OCI-LY1 (cell line): Measurements from ENCODE around the gene TPST2.

ENCODE experiments used
- H2AFZ ChIP-seq: fragments of 200-600 bp; sonication (generic), shearing (Covaris generic); 2 replicates; pipeline ENCODE4 v1.6.0; 2014; ENCODE audit warnings: antibody characterized with exemption, mild to moderate bottlenecking, low read length
- H3F3A ChIP-seq: fragments of 200-600 bp; sonication (generic), shearing (Covaris generic); 2 replicates; pipeline ENCODE4 v1.6.0; 2014; ENCODE audit warnings: mild to moderate bottlenecking, antibody characterized with exemption, low read length, moderate library complexity; ENCODE audit not compliant: insufficient read depth
- H3K27ac ChIP-seq: fragments of 200-600 bp; sonication (generic); 2 replicates; pipeline ENCODE4 v1.5.1; 2014; ENCODE audit warnings: low read length, mixed run types, mild to moderate bottlenecking, low read depth; ENCODE audit not compliant: poor library complexity, severe bottlenecking
- H3K27me3 ChIP-seq: fragments of 200-600 bp; sonication (generic); 2 replicates; pipeline ENCODE4 v1.6.0; 2014; ENCODE audit warnings: antibody characterized with exemption, mild to moderate bottlenecking, low read length, moderate library complexity; ENCODE audit not compliant: insufficient read depth
- H3K36me3 ChIP-seq: fragments of 200-600 bp; sonication (generic); 2 replicates; pipeline ENCODE4 v1.6.1; 2014; ENCODE audit warnings: mild to moderate bottlenecking, antibody characterized with exemption, low read length, moderate library complexity, mixed read lengths; ENCODE audit not compliant: insufficient read depth
- H3K4me1 ChIP-seq: fragments of 200-600 bp; sonication (generic); 2 replicates; pipeline ENCODE4 v1.5.1; 2014; ENCODE audit warnings: mild to moderate bottlenecking, low read length, moderate library complexity; ENCODE audit not compliant: insufficient read depth, severe bottlenecking
- H3K4me2 ChIP-seq: fragments of 200-600 bp; sonication (generic), shearing (Covaris generic); 2 replicates; pipeline ENCODE4 v1.6.1; 2014; ENCODE audit warnings: low read length
- H3K4me3 ChIP-seq: fragments of 200-600 bp; sonication (generic); 2 replicates; pipeline ENCODE4 v1.5.1; 2014; ENCODE audit warnings: low read length, low read depth, mild to moderate bottlenecking, mixed read lengths; ENCODE audit not compliant: poor library complexity, severe bottlenecking
- H3K79me2 ChIP-seq: fragments of 200-600 bp; shearing (Covaris generic); 2 replicates; pipeline ENCODE4 v1.6.1; 2016; ENCODE audit warnings: mixed run types, low read length, mixed read lengths; ENCODE audit not compliant: insufficient read depth
- H3K9ac ChIP-seq: fragments of 200-600 bp; sonication (generic), shearing (Covaris generic); 2 replicates; pipeline ENCODE4 v1.6.1; 2014; ENCODE audit warnings: mild to moderate bottlenecking, low read length, mixed read lengths
- H3K9me2 ChIP-seq: fragments of 200-600 bp; sonication (generic), shearing (Covaris generic); 2 replicates; pipeline ENCODE4 v1.6.1; 2014; ENCODE audit warnings: low read depth, mild to moderate bottlenecking, low read length, mixed read lengths
- H3K9me3 ChIP-seq: fragments of 200-600 bp; shearing (Covaris generic); 2 replicates; pipeline ENCODE4 v1.6.1; 2014; ENCODE audit warnings: low read length, mixed read lengths
- H4K20me1 ChIP-seq: fragments of 200-600 bp; sonication (generic), shearing (Covaris generic); 2 replicates; pipeline ENCODE4 v1.6.0; 2016; ENCODE audit warnings: mild to moderate bottlenecking, low read length; ENCODE audit not compliant: insufficient read depth
- CTCF ChIP-seq: fragments of 200-600 bp; sonication (generic), shearing (Covaris generic); IDR thresholded peaks from 2 replicates; pipeline ENCODE4 v1.5.1; 2017; ENCODE audit warnings: mild to moderate bottlenecking, antibody characterized with exemption, low read length, moderate library complexity, mixed read lengths
- EZH2 ChIP-seq: fragments of 200-600 bp; sonication (generic), shearing (Covaris generic); IDR thresholded peaks from 2 replicates; pipeline ENCODE4 v1.8.0; 2017; ENCODE audit warnings: borderline replicate concordance, mixed run types, mild to moderate bottlenecking, antibody characterized with exemption, low read length, moderate library complexity, mixed read lengths

Gene TPST2

GRCh38 chr22:26481112-26481693 is 108.7 kb downstream of the TPST2 start:
- Histone ChIP-seq H3K27ac (peak overlapping the region; percentile 94), H3K4me2 (peak overlapping the region; percentile 86), H4K20me1 (no peaks in the 10 kb centered on the region), H3F3A (peaks cover 8% of the 10 kb centered on the region; the same call in 1 of the 2 replicates), H3K4me1 (peaks cover 77% of the 10 kb centered on the region), H3K9me2 (no peaks in the 10 kb centered on the region), H3K79me2 (peaks cover 54% of the 10 kb centered on the region), H3K36me3 (peaks cover 35% of the 10 kb centered on the region; the same call in 1 of the 2 replicates), H3K9ac (peak overlapping the region; percentile 90), H3K27me3 (no peaks in the 10 kb centered on the region), H2AFZ (no peak overlapping the region), H3K4me3 (peak overlapping the region; percentile 88), H3K9me3 (no peaks in the 10 kb centered on the region)
- TF ChIP-seq EZH2 (no peak), CTCF (no peak)

GRCh38 chr22:26480611-26480932 is 109.4 kb downstream of the TPST2 start:
- Histone ChIP-seq H3K9ac (peak overlapping the region; percentile 90), H4K20me1 (no peaks in the 10 kb centered on the region), H3K27ac (peak overlapping the region; percentile 94), H3K27me3 (no peaks in the 10 kb centered on the region), H3K4me2 (peak overlapping the region; percentile 86), H3K9me3 (no peaks in the 10 kb centered on the region), H3K4me3 (peak overlapping the region; percentile 88), H3K9me2 (no peaks in the 10 kb centered on the region), H3K4me1 (peaks cover 71% of the 10 kb centered on the region), H3F3A (peaks cover 8% of the 10 kb centered on the region; the same call in 1 of the 2 replicates), H3K79me2 (peaks cover 47% of the 10 kb centered on the region), H2AFZ (no peak overlapping the region), H3K36me3 (peaks cover 34% of the 10 kb centered on the region; the same call in 1 of the 2 replicates)
- TF ChIP-seq CTCF: no peak

- H2AFZ ChIP-seq: peak overlapping the region; percentile 3; the same call in 1 of the 2 replicates
- H3K4me1 ChIP-seq: peaks cover 65% of the 10 kb centered on the region
- peaks cover 37% of the 10 kb centered on the region; the same call in 1 of the 2 replicates for H3K36me3 ChIP-seq
- H3K4me3 ChIP-seq: peak overlapping the region; percentile 88
- H3K4me2 ChIP-seq: peak overlapping the region; percentile 86
- peak overlapping the region; percentile 94 for H3K27ac ChIP-seq
- H3K79me2 ChIP-seq: peaks cover 42% of the 10 kb centered on the region
- no peaks in the 10 kb centered on the region for H3K9me2 ChIP-seq
- H4K20me1 ChIP-seq: no peaks in the 10 kb centered on the region
- H3K9me3 ChIP-seq: no peaks in the 10 kb centered on the region
- H3K9ac ChIP-seq: peak overlapping the region; percentile 90
- peaks cover 8% of the 10 kb centered on the region; the same call in 1 of the 2 replicates for H3F3A ChIP-seq
- H3K27me3 ChIP-seq: no peaks in the 10 kb centered on the region
- TF ChIP-seq EZH2 (no peak), CTCF (no peak)
Measured at GRCh38 chr22:26479792-26480610, 109.9 kb downstream of the TPST2 start.
